AG04450 (cell line): ENCODE measurements around the gene UBTD1. TPM values are rescaled to one million over a fixed set of nuclear protein-coding genes. Genes with fewer than 3 reads are reported as not detected.

Source experiments
- CTCF ChIA-PET: fragments of 300-600, 350-600 bp; formaldehyde crosslinking; extraction: SDS; loops from one replicate; lab custom pipeline; 2022; ENCODE audit warnings: antibody characterized with exemption, inconsistent platforms; lab: Charles Lee
- POLR2A ChIA-PET: fragments of 350-600 bp; formaldehyde crosslinking; extraction: SDS; loops from one replicate; lab custom pipeline; 2021; ENCODE audit warnings: antibody characterized with exemption, inconsistent platforms; lab: Yijun Ruan, JAX
- DNase-seq: peaks from one replicate; pipeline ENCODE4 v3.0.0-alpha.2; 2011; ENCODE audit warnings: low read depth, low spot score
- H3K27ac ChIP-seq: one replicate; pipeline ENCODE4 v1.5.1; 2012; ENCODE audit warnings: low read depth, low read length, control low read depth
- H3K27me3 ChIP-seq: one replicate; pipeline ENCODE4 v1.6.0; 2012; ENCODE audit warnings: low read length; ENCODE audit not compliant: control insufficient read depth, insufficient read depth
- H3K4me3 ChIP-seq: 2 replicates; pipeline ENCODE4 v1.5.1; 2011; ENCODE audit warnings: mild to moderate bottlenecking, low read depth, low read length, control low read depth
- H3K9me3 ChIP-seq: 2 replicates; pipeline ENCODE4 v1.5.1; 2012; ENCODE audit warnings: low read length; ENCODE audit not compliant: control insufficient read depth, insufficient read depth
- CTCF ChIP-seq: IDR thresholded peaks from 2 replicates; pipeline ENCODE4 v1.5.1; 2011; ENCODE audit warnings: low read depth, low read length, control low read depth, inconsistent platforms
- polyA plus RNA-seq: library from polyadenylated mRNA; depleted of rRNA; stranded (reverse); fragments of >200 nt; gene quantifications from 2 replicates; pipeline ENCODE4 v1.2.3, GENCODE V29; 2011

Gene UBTD1
- polyA plus RNA-seq, 1 experiment: 15.5 TPM

- Histone ChIP-seq H3K27ac (no peak overlapping the region), H3K4me3 (no peak overlapping the region), H3K27me3 (no peaks in the 10 kb centered on the region), H3K9me3 (no peaks in the 10 kb centered on the region)
- POLR2A ChIA-PET: no interaction called here
- no peak for TF ChIP-seq CTCF
- DNase-seq: no peak
- CTCF ChIA-PET: no interaction called here
These were observed 18.5 kb downstream of the UBTD1 start for GRCh38 chr10:97517096-97517750.

GRCh38 chr10:97517778-97518300 is 19.1 kb downstream of the UBTD1 start:
- POLR2A ChIA-PET: no interaction called here
- no peak for TF ChIP-seq CTCF
- CTCF ChIA-PET: interaction anchor here (0.9 kb wide), 1 partner anchor 36 kb away, joined by 4 read pairs; no protein-coding TSS in a partner anchor
- H3K27me3 ChIP-seq: no peaks in the 10 kb centered on the region
- H3K9me3 ChIP-seq: no peaks in the 10 kb centered on the region
- no peak overlapping the region for H3K4me3 ChIP-seq
- DNase-seq: no peak
- H3K27ac ChIP-seq: no peak overlapping the region

GRCh38 chr10:97518301-97519043 is 19.7 kb downstream of the UBTD1 start:
- H3K27ac ChIP-seq: no peak overlapping the region

GRCh38 chr10:97519342-97519741 is 20.6 kb downstream of the UBTD1 start:
- ChIA-PET CTCF (no interaction called here), POLR2A (no interaction called here)
- H3K27ac ChIP-seq: no peak overlapping the region
- DNase-seq: no peak
- H3K9me3 ChIP-seq: no peaks in the 10 kb centered on the region
- H3K27me3 ChIP-seq: no peaks in the 10 kb centered on the region
- TF ChIP-seq CTCF: no peak
- no peak overlapping the region for H3K4me3 ChIP-seq

More at GRCh38 chr10:97518301-97519043, 19.7 kb downstream of the UBTD1 start:
- ChIA-PET CTCF (interaction anchor here (0.9 kb wide), 1 partner anchor 36 kb away, joined by 4 read pairs; no protein-coding TSS in a partner anchor), POLR2A (no interaction called here)
- no peak for DNase-seq
- Histone ChIP-seq H3K27me3 (no peaks in the 10 kb centered on the region), H3K9me3 (no peaks in the 10 kb centered on the region), H3K4me3 (no peak overlapping the region)
- no peak for TF ChIP-seq CTCF

- H3K9me3 ChIP-seq: no peaks in the 10 kb centered on the region
- ChIA-PET CTCF (no interaction called here), POLR2A (no interaction called here)
- H3K27me3 ChIP-seq: no peaks in the 10 kb centered on the region
- no peak overlapping the region for H3K27ac ChIP-seq
- DNase-seq: no peak
- no peak for TF ChIP-seq CTCF
- no peak overlapping the region for H3K4me3 ChIP-seq
These were observed 21.8 kb downstream of the UBTD1 start for GRCh38 chr10:97520520-97520919.
